Upper lobe of right lung (tissue), 1 donor: ENCODE data around the gene ZNF558. TPM values are rescaled to one million over a fixed set of nuclear protein-coding genes. Genes with fewer than 3 reads are reported as not detected.

Experiments used
- ATAC-seq: fragments of 200-7000 bp; cut with Tn5 transposase; one replicate; pipeline ENCODE4 v1.9.1; 2020; ENCODE audit warnings: mild to moderate bottlenecking, moderate library complexity
- DNase-seq: peaks from one replicate; pipeline ENCODE4 v3.0.0-alpha.2; 2020
- H3K27ac ChIP-seq: fragments of 200-600 bp; one replicate; pipeline ENCODE4 v1.8.0; 2022
- H3K27me3 ChIP-seq: fragments of 200-600 bp; one replicate; pipeline ENCODE4 v1.8.0; 2022; ENCODE audit warnings: mild to moderate bottlenecking
- H3K36me3 ChIP-seq: fragments of 200-600 bp; one replicate; pipeline ENCODE4 v1.8.0; 2022
- H3K4me1 ChIP-seq: fragments of 200-600 bp; one replicate; pipeline ENCODE4 v1.8.0; 2022
- H3K4me3 ChIP-seq: fragments of 200-600 bp; one replicate; pipeline ENCODE4 v1.8.0; 2022; ENCODE audit warnings: mild to moderate bottlenecking
- H3K9me3 ChIP-seq: fragments of 200-600 bp; one replicate; pipeline ENCODE4 v1.8.0; 2022
- CTCF ChIP-seq: fragments of 200-600 bp; IDR thresholded peaks from one replicate; pipeline ENCODE4 v1.8.0; 2022; ENCODE audit warnings: antibody characterized with exemption
- intact Hi-C: fragments of 100-400 bp; cut with DNase I; formaldehyde crosslinking; loops from one replicate; pipeline ENCODE4 v1.11.0; 2022
- total RNA-seq: library from RNA; stranded (reverse); fragmentation: NEBNext Ultra II Directional; extraction: Animal tissue kit (Norgen Biotek cat#: 25700); gene quantifications from one replicate; pipeline ENCODE4 v1.2.1, GENCODE V29; 2021
- donor health status: DM: no; HTN: yes; CAD: no; lungs with severe emphysema.

Gene ZNF558
- total RNA-seq, 1 donor from 2014 or later = 27.6 TPM

GRCh38 chr19:8858260-8858659, 26.2 kb upstream of the ZNF558 start:
- intact Hi-C loops = no loop called here
- H3K27ac ChIP-seq = no peak overlapping the region
- H3K36me3 ChIP-seq = no peaks in the 10 kb centered on the region
- DNase-seq = no peak
- no peak for TF ChIP-seq CTCF
- H3K4me1 ChIP-seq = no peaks in the 10 kb centered on the region
- no peak overlapping the region for H3K4me3 ChIP-seq
- H3K27me3 ChIP-seq = peaks cover 4% of the 10 kb centered on the region
- no peaks in the 10 kb centered on the region for H3K9me3 ChIP-seq
- no peak for ATAC-seq

GRCh38 chr19:8850488-8850887, 18.4 kb upstream of the ZNF558 start:
- ATAC-seq (no peak), DNase-seq (no peak)
- no peak overlapping the region for H3K4me3 ChIP-seq
- H3K27ac ChIP-seq = no peak overlapping the region
- TF ChIP-seq CTCF = no peak
- no peaks in the 10 kb centered on the region for H3K36me3 ChIP-seq
- H3K4me1 ChIP-seq = no peaks in the 10 kb centered on the region
- no peaks in the 10 kb centered on the region for H3K9me3 ChIP-seq
- no peaks in the 10 kb centered on the region for H3K27me3 ChIP-seq
- intact Hi-C loops = no loop called here

GRCh38 chr19:8849232-8849631, 17.1 kb upstream of the ZNF558 start:
- no peak overlapping the region for H3K27ac ChIP-seq
- H3K9me3 ChIP-seq = no peaks in the 10 kb centered on the region
- no peak for DNase-seq
- no peaks in the 10 kb centered on the region for H3K36me3 ChIP-seq
- H3K4me3 ChIP-seq = no peak overlapping the region
- ATAC-seq = no peak
- no peaks in the 10 kb centered on the region for H3K27me3 ChIP-seq
- no peaks in the 10 kb centered on the region for H3K4me1 ChIP-seq
- no peak for TF ChIP-seq CTCF
- intact Hi-C loops = no loop called here

GRCh38 chr19:8846819-8847218, 14.7 kb upstream of the ZNF558 start:
- no peak overlapping the region for H3K27ac ChIP-seq
- H3K4me3 ChIP-seq = no peak overlapping the region
- no peaks in the 10 kb centered on the region for H3K36me3 ChIP-seq
- no peak for TF ChIP-seq CTCF
- H3K9me3 ChIP-seq = no peaks in the 10 kb centered on the region
- H3K4me1 ChIP-seq = no peaks in the 10 kb centered on the region
- no peaks in the 10 kb centered on the region for H3K27me3 ChIP-seq
- ATAC-seq (no peak), DNase-seq (no peak)
- intact Hi-C loops = no loop called here

- no peaks in the 10 kb centered on the region for H3K27me3 ChIP-seq
- intact Hi-C loops = no loop called here
- DNase-seq (no peak), ATAC-seq (no peak)
- no peaks in the 10 kb centered on the region for H3K9me3 ChIP-seq
- H3K4me1 ChIP-seq = no peaks in the 10 kb centered on the region
- H3K4me3 ChIP-seq = no peak overlapping the region
- TF ChIP-seq CTCF = no peak
- no peak overlapping the region for H3K27ac ChIP-seq
- no peaks in the 10 kb centered on the region for H3K36me3 ChIP-seq
Observed at GRCh38 chr19:8840708-8841107, 8.6 kb upstream of the ZNF558 start.

- Histone ChIP-seq H3K27ac (no peak overlapping the region), H3K27me3 (no peaks in the 10 kb centered on the region), H3K9me3 (no peaks in the 10 kb centered on the region), H3K4me1 (peaks cover 7% of the 10 kb centered on the region), H3K36me3 (no peaks in the 10 kb centered on the region), H3K4me3 (no peak overlapping the region)
- ATAC-seq (no peak), DNase-seq (no peak)
- intact Hi-C loops = no loop called here
- TF ChIP-seq CTCF = no peak
Observed at GRCh38 chr19:8835877-8836276, 3.8 kb upstream of the ZNF558 start.
